C4-2B (cell line): ENCODE results near the gene PDE4D.

ENCODE experiments used
- CTCF ChIP-seq: fragments of 450-650 bp; conservative IDR thresholded peaks from 2 replicates; pipeline ENCODE4 v1.5.1; 2017; ENCODE audit warnings: mild to moderate bottlenecking
- ZFX ChIP-seq: fragments of 450-650 bp; IDR thresholded peaks from 2 replicates; pipeline ENCODE4 v1.6.1; 2017

- TF ChIP-seq CTCF (no peak), ZFX (no peak)
Observed at GRCh38 chr5:59592101-59592500, 301.4 kb downstream of the PDE4D start.
